Lower leg skin (tissue), 4 donors: ENCODE data around the gene IL2RA. TPM values are rescaled to one million over a fixed set of nuclear protein-coding genes. Genes with fewer than 3 reads are reported as not detected.

ENCODE experiments used
- DNase-seq, 2 donors: peaks; one replicate each; pipeline ENCODE4 v3.0.0-alpha.2; 2019; ENCODE audit warnings: low spot score in 2 of 2
- H3K4me3 ChIP-seq: fragments of 200-600 bp; sonication (generic); 2 replicates; pipeline ENCODE4 v1.5.1; 2017; ENCODE audit warnings: mild to moderate bottlenecking, low read depth; ENCODE audit not compliant: poor library complexity, severe bottlenecking
- POLR2A ChIP-seq, 2 donors: fragments of 450-650 bp; IDR thresholded peaks; one replicate each; pipeline ENCODE4 v1.6.1; 2016 to 2017; ENCODE audit warnings: antibody characterized with exemption in 2 of 2, mild to moderate bottlenecking in 1 of 2, moderate library complexity in 1 of 2
- WGBS, 2 donors: methylation state at CpG; one replicate each; pipeline ENCODE4 v1.1.5; 2018; 5-methylcytosine and 5-hydroxymethylcytosine counted together
- intact Hi-C: fragments of 100-400 bp; cut with DNase I; formaldehyde crosslinking; loops from one replicate; pipeline ENCODE4 v1.15.0; 2023; ENCODE audit warnings: low total_unique reads
- total RNA-seq, 4 donors: library from RNA; depleted of rRNA; stranded (reverse); fragments of >200 nt; gene quantifications; one replicate each; pipeline ENCODE4 v1.1.0, GENCODE V29; 2016
- TF ChIP-seq, protein P1 (sequence below), 3 donors: fragments of 450-650 bp; IDR thresholded peaks; one replicate each; pipeline ENCODE4 v1.5.1; 2016; ENCODE audit warnings: antibody characterized with exemption in 3 of 3, mild to moderate bottlenecking in 3 of 3, moderate library complexity in 2 of 3

Gene IL2RA
- total RNA-seq, 4 donors from 2014 or later, result 0.10 to 1.3 TPM; not detected in 2

DNA sequence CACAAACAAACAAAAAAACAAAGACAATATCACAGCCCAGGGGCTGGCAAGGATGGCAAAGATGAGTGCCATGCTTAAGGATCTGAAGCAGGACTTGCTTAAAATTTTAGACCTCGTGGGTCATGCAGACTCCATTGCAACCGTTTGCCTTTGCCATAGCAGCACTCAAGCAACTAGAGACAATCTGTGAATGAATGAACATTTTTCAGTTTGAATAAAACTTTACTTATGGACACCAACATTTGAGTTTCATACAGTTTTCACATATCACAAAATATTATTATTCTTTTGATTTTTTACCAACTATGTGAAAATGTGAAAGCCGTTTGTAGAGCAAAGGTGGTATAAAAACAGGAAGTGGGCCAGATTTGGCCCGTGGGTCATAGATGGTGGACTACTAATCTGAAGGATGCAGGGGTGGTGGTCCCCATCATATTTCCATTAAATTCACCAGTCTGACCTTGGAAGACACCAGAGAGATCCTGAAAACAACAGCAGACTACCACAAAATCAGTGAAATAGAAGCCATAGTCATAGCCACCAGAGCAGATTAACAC lies 18.3 kb upstream of the IL2RA start:
- no peak overlapping the region for H3K4me3 ChIP-seq
- intact Hi-C loops, result no loop called here
- no peak for TF ChIP-seq POLR2A (IDR thresholded peaks at IDR 0.05)
- TF ChIP-seq, protein P1, sequence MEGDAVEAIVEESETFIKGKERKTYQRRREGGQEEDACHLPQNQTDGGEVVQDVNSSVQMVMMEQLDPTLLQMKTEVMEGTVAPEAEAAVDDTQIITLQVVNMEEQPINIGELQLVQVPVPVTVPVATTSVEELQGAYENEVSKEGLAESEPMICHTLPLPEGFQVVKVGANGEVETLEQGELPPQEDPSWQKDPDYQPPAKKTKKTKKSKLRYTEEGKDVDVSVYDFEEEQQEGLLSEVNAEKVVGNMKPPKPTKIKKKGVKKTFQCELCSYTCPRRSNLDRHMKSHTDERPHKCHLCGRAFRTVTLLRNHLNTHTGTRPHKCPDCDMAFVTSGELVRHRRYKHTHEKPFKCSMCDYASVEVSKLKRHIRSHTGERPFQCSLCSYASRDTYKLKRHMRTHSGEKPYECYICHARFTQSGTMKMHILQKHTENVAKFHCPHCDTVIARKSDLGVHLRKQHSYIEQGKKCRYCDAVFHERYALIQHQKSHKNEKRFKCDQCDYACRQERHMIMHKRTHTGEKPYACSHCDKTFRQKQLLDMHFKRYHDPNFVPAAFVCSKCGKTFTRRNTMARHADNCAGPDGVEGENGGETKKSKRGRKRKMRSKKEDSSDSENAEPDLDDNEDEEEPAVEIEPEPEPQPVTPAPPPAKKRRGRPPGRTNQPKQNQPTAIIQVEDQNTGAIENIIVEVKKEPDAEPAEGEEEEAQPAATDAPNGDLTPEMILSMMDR (IDR thresholded peaks at IDR 0.05), result no peak
- DNase-seq, result no peak
- 74 to 83% methylated on average over 4 of the region's 4 CpGs for WGBS, 2 donors

DNA sequence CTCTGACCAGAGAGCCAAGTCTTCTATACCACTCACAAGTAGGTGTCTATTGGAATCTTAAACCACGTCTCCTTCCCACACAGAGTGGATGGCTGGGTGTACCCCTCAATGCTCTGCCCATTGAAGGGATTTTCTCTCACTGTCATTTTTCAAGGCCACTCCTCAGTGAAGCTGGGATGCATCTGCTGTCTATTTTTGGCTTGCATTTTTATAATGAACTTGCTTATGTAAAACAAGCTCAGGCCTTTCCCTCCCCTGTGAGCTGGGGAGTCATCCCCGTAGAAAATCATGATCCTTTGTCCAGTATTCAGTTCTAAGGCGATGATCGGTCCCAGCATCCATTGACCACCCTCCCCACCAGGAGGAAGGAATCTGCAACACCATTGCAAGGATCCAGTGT lies 16.9 kb upstream of the IL2RA start:
- TF ChIP-seq, protein P1 (IDR thresholded peaks at IDR 0.05), result no peak
- no peak for TF ChIP-seq POLR2A (IDR thresholded peaks at IDR 0.05)
- no peak overlapping the region for H3K4me3 ChIP-seq
- intact Hi-C loops, result no loop called here
- DNase-seq, result no peak
- 71 to 96% methylated on average over 4 of the region's 4 CpGs for WGBS, 2 donors

DNA sequence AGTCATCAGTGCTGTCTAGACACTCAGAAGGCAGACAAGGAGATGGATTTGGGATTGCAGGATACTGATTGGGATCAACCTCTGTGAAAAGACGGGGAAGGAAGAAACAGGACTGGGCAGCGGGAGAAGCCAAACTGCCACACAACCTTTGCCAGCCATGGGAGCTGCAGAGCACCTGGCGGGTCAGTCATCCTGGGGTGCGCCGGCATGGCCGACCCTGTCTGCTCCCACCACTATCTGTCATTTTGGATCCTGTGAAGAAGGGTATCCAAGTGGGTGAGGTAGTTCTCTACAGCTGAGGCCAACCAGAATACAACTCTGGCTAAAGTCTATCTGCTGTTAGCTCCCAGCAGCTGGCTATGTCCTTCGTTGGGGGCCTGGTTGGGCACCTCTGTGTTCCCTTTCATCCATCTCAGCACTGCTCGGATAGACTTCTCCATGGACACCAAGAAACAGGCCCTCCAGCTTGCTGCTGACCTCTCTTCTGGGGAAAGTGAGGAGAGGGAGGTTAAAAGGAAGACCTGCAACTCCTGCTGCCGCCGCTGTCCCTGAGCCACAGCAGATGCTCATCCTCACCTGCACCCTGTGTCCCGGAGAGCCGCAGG lies 15.0 kb upstream of the IL2RA start:
- H3K4me3 ChIP-seq, result no peak overlapping the region
- DNase-seq, result peak in 1 of 2 donors; percentile 69
- TF ChIP-seq, protein P1 (IDR thresholded peaks at IDR 0.05), result no peak
- no peak for TF ChIP-seq POLR2A (IDR thresholded peaks at IDR 0.05)
- intact Hi-C loops, result no loop called here
- 81 to 85% methylated on average over 12 of the region's 12 CpGs for WGBS, 2 donors

DNA sequence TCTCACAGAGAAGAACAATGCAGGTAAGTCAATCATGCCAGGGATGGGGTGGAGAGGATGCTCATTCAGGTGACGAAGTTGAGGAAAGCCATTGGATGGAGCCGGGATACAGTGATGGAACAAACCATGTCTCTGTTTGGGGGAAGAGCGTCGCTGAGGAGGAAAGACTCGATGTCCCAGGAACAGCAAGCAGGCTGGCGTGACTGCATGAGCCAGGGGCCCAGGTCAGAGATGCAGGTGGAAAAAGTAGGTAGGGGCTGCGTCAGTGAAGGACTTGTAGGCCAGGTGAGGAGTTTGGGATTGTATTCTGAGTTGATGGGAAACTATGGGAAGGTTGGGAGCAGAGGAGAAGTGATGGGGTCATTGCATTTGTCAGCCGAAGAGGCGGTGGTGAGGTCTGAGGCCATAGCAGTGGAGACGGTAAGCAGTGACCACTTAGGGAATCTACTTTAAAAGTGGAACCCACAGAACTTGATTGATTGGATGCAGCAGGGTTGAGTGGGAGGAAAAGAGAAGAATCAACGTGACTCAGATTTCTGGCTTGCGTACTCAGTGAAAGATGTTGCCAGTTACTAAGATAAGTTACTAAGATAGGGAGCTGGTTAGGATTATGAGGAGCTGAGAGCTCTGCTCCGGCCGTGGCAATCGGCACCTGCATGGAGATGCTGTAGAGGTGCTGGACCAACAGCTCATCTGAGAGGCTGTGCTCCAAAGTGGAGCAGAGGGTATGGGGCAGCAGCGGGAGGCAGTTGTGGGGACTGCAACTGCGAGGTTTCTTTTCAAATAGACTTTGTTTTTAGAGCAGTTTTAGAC lies 12.5 kb upstream of the IL2RA start:
- DNase-seq, result peak in 1 of 2 donors; percentile 81
- no peak for TF ChIP-seq POLR2A (IDR thresholded peaks at IDR 0.05)
- TF ChIP-seq, protein P1 (IDR thresholded peaks at IDR 0.05), result no peak
- WGBS, 2 donors, result 58 to 66% methylated on average over 17 of the region's 17 CpGs
- no peak overlapping the region for H3K4me3 ChIP-seq
- intact Hi-C loops, result no loop called here

DNA sequence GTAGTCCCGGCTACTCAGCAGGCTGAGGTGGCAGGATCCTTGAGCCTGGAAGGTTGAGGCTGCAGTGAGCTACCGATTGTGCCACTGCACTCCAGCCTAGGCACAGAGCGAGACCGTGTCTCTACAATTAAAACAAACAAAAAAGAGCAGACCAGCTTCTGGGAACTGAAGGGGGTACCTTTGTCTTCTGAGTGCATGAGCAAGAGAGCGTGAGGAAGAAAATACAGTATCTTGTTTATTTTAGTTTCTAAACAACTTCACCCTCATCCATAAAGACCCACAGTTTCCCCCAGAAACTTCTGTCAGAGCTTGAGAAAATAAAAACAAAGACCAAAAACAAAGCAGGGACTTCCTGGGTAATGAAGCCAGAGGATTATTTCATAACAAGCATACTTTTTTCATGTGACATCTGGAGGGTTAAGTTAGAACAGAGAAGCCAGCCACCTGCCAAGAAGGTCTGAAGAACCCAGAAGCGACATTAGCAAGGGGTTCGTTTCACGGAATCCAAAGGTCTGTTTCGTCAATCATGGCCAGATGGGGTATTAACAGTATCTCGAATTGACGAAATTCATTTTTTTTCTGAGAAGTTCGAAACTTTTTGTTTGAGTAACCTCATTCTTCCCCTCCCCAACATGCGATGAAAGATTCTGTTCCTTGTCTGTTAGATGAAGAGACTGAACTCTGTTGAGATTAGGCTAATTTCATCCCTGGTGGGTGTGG lies 10.2 kb upstream of the IL2RA start:
- TF ChIP-seq POLR2A (IDR thresholded peaks at IDR 0.05), result no peak
- TF ChIP-seq, protein P1 (IDR thresholded peaks at IDR 0.05), result no peak

More for the DNA sequence above, 10.2 kb upstream of the IL2RA start:
- WGBS, 2 donors, result 73% methylated on average over 13 of the region's 13 CpGs
- intact Hi-C loops, result no loop called here
- peak in 1 of 2 donors; percentile 34 for DNase-seq
- no peak overlapping the region for H3K4me3 ChIP-seq
